Measurements from ENCODE around the gene CDHR5.
"Not testable (repeated sequence)": the region's sequence is repeated elsewhere in the genome, so short reads cannot be mapped to it uniquely, and the experiment has no call there.

The CDHR5 gene, protein sequence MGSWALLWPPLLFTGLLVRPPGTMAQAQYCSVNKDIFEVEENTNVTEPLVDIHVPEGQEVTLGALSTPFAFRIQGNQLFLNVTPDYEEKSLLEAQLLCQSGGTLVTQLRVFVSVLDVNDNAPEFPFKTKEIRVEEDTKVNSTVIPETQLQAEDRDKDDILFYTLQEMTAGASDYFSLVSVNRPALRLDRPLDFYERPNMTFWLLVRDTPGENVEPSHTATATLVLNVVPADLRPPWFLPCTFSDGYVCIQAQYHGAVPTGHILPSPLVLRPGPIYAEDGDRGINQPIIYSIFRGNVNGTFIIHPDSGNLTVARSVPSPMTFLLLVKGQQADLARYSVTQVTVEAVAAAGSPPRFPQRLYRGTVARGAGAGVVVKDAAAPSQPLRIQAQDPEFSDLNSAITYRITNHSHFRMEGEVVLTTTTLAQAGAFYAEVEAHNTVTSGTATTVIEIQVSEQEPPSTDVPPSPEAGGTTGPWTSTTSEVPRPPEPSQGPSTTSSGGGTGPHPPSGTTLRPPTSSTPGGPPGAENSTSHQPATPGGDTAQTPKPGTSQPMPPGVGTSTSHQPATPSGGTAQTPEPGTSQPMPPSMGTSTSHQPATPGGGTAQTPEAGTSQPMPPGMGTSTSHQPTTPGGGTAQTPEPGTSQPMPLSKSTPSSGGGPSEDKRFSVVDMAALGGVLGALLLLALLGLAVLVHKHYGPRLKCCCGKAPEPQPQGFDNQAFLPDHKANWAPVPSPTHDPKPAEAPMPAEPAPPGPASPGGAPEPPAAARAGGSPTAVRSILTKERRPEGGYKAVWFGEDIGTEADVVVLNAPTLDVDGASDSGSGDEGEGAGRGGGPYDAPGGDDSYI

DNA sequence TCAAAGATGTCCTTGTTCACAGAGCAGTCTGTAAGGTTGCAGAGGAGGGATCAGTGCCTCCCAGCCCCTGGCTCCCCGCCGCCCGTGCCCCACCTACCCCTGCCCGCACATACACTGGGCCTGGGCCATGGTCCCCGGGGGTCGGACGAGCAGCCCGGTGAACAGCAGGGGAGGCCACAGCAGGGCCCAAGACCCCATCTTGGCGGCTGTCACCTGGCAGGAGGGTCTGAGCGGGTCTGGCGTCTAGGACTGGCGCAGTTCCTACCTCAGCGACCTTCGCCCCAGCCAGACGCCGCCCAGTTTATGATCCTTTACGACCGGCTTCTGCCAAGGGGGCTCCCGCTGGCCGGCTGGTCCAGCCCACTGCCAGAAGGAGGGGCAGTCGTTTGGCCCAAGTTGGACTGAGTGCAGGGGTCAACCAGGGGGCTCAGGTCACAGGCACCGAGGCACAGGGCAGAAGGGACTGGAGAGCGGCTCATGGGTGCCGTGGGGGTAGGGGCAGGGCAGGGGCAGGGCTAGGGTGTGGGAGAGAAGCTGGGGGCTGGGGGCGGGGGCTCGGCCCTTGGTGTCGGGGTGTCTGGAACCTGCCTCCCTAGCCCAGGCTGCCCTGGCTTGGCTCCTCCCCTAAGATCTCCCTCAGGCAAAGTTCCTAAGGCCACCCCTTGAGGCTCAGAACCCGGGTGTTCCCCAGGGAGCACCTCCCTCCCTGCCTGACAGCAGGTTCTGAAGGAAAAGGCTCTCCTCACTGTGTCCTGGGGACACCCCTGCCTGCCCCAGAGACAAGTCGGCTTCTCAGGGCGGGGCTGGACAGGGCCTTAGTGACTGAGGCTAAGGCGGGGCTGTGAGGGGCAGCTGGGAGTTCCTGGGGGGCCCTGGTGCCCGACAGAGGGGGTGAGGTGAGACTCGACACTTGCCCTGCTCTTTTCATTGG, at the start of gene CDHR5:
TSS of gene CDHR5 (minus strand) at position 251 of the 931 bp plus-strand sequence. CDS start at position 198, 53 bp downstream.
- DNase-seq: no peak

DNA sequence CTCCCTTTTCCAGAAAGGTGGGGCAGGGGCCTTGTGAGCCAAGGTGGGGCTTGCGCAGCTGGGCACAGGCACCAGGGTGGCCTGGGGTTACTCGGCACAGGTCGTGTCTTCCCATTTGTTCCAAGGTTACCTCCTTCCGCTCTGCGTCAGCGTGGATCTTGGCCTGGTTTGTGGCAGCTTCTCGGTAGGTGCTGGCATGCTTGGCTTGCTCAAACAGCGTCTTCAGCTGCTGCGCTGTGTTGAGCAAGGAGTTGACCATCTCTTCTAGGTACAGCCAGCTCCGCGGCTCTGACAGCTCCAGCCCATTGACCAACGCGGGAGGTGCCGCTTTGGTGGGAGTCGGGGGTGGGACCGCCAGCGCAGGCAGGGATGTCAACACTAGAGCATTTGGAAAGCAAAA, 49.7 kb upstream of the CDHR5 start:
- no peak for DNase-seq

DNA sequence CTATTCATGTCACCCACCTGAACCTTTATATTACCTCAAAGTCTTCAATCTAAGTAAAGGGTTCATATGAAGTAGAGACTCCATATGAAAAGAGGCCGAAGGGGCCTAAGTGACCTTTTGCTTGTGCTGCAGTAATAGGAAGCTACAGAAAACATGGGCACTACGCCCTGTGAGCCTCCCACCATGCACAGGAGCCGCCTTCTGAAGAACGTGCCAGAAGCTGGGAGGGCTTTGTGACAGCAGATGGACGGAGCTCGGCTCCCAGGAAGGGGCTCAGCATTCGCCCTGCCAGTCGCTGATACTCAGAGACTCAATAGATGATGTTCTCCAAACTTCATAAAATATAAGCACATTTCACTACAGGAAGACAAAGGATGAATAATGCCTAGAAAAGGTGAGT, 49.1 kb upstream of the CDHR5 start:
- no peak for DNase-seq

DNA sequence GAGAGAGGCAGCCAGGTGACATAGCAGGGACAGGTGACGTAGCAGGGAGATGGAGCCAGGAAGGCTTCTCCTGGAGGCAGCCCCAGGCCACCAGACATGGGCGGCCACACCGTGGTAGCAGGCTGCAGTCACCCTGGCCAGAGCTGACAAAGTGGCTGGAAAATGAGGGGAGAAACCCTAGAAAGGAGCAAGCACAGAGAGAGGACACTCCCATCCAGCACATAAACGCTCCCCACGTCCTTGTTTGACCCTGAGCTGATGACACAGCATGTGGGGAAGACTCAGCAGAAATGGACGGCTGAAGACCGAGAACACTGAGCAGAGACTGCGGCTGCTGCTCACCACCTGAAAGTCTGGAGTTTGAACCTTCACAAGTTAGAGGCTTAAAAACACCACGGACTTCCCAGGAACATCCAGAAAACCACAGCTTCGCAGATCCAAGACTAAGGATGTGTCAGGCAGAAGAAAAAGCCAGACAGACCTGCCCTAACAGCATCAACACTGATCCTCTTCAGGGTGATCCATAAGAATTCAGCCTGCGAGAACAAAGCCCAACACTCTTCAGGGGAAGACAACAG, 41.0 kb upstream of the CDHR5 start:
- DNase-seq: no peak

DNA sequence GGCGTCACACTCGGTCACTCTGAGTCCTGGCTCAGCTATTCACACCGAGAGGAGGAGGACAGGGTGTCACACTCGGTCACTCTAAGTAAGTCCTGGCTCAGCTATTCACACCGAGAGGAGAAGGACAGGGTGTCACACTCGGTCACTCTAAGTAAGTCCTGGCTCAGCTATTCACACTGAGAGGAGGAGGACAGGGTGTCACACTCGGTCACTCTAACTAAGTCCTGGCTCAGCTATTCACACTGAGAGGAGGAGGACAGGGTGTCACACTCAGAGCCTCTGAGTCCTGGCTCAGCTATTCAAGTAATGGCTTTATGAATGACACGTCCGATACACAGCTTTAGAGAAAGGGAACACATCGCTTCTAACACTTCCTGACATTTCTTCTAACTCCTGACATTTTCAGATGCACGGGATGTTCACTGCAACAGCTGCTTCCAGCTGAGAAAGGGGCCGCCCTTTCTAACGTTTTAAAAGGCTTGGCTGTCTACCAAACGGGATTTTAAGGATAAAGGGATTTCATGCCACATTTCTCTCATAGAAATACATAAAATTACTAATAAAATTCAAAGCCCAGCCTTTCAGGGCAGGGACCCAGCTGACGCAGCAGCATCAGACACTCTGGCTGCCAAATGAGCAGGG, 40.4 kb upstream of the CDHR5 start:
- no peak for DNase-seq

DNA sequence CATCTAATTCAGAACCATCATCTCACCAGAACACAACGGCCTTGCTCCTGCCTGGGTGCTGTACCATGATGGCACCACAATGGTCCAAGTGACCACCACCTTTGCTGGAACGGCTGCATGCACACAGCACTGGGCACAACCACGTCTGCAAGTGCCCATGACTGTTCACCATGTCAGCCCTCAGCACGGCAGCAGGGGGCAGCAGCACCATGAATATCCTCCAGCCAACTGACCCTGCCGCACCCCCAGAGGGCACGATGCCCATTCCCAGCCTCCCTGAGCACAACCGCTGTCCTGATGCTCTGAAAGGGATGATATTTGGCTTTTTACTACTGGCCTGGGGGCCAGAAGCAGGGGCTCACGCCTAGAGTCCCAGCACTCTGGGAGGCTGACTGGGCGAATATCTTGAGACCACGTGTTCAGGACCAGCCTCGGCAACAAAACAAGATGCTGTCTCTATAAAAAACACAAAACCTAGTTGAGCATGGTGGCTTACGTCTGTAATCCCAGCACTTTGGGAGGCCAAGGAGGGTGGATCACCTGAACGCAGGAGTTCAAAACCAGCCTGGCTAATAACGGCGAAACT, 38.0 kb upstream of the CDHR5 start:
- DNase-seq: peak; percentile 49

DNA sequence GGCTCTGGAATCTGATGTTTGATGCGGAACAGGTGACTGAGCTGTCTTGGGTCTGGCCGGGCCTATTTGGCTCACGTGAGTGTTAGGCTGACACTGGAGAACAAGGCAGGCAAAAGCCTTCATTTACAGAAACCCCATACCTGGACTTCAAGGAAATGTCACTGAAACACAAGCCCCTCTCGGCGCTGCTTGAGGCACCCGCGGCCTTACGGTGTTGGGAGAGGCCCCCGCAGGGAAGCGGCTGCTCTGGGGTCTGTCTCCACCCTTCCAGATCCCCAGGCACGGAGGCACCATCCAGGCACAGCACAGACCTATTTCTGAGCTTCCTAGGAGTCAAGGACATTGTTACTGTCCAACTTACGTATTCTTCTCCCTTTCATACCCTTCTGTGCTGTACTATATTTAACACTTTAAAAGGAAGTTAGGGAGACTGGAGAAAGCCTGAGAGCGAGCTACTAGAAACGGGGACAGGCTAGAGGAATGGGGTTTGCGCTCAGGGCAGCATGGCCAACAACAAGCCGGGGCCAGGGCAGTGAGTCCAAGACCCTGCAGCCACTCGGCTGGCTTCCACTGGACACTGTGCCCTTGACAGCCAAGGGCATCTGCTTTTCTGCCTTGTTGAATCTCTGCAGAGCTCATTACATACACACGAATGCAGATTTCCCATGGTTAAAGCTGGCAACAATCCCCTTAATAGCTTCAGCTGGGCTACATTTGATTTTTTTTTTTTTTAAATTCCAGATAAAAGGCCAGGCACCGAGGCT, 36.1 kb upstream of the CDHR5 start:
- DNase-seq: no peak

DNA sequence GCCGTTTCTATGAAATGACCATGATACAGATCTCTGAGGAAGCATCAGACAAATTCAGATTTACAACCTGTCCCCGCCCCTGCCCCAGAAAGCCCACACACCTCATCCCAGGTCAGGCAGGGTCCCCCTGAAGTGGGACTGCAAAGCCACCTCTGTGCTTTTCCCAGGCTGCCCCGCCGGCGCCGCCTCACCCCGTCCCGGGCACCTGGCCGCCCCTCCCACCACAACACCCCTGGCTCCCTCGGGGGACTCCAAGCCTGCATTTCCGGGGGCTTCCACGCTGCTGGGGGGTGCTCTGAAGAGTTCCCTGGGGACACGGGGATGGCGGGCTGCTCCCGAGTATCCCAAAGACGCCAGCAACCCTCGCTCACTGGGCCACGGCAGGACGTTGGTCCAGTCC, 35.5 kb upstream of the CDHR5 start:
- DNase-seq: no peak

DNA sequence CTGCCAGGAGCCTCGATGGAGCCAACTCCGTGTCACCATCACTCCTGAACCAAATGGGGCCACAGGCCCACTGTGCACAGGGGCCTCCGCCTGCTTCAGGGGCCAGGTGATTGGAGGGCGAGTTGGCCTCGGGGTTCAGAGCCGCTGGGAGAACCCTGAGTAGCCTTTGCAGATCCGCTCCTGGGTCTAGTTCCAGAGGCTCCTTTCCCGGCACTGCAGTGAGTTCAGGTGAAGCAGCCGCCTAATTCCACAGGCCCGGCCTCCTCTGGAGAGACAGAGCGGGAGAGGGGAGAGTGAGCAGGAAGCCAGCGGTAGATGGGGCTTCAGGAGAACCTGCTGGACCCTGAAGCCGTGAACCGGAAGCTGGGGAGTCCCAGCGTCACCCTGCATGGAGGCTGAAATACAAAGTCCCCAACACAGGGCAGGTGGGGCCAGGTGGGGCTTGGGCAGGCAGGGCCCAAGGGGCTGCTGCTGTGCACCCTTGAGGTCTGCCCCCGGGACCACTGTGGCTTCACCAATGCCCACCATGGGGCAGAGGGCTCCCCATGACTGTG, 34.9 kb upstream of the CDHR5 start:
- DNase-seq: no peak

DNA sequence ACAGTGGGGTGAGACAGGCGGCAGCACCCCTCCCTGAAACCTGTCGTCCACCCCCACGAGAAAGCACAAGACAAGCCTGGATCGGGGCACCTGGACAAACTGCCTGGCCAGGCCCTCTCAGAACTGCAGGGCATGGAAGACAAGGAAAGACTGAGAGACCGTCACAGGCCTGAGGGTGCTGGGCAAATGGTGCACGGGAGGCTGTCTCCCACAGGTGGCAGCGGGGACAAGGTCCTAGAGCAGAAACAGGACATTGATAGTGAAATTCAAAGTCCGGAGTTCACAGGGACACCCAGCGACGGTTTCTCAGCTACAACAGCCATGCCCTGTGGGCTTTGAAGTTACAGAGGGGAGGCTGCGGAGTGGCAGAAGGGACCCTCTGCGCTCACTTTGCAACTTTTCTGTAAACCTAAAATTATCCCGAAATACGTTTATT, 33.0 kb upstream of the CDHR5 start:
- no peak for DNase-seq

DNA sequence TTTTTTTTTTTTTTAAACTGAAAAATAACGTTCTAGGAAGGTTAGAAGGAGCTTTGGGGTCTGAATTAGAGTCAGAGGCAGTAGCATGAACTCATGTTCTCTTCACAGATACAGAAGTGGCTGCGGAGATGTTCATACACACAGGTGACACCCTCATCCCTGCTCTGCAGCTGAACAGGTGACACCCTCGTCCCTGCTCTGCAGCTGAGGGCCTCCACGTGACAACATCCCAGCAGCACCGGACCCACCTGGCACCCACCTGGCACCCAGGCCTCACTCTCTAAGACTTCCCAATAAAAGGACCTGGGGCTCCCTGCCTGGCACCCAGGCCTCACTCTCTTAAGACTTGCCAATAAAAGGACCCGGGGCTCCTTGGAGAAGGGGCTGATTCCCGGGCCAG, 32.1 kb upstream of the CDHR5 start:
- DNase-seq: no peak

DNA sequence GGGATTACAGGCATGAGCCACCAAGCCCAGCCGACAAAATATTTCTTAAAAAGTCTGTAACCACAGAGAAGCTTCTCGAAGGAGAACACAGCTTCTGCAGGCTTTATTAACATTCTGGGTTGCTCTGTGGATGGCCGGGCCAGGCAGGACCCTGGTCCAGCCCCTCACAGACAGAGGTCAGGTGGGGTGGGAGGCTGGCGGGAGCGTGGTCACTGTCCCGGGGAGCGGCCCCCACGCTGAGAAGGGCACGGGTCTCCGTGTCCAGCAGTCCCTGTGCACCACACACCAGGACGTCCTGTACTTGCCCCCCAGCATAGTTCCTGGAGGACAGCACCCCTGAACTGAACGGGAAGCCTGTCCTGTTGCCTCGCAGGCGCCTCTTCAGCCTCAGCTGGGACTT, 31.7 kb upstream of the CDHR5 start:
- DNase-seq: no peak

DNA sequence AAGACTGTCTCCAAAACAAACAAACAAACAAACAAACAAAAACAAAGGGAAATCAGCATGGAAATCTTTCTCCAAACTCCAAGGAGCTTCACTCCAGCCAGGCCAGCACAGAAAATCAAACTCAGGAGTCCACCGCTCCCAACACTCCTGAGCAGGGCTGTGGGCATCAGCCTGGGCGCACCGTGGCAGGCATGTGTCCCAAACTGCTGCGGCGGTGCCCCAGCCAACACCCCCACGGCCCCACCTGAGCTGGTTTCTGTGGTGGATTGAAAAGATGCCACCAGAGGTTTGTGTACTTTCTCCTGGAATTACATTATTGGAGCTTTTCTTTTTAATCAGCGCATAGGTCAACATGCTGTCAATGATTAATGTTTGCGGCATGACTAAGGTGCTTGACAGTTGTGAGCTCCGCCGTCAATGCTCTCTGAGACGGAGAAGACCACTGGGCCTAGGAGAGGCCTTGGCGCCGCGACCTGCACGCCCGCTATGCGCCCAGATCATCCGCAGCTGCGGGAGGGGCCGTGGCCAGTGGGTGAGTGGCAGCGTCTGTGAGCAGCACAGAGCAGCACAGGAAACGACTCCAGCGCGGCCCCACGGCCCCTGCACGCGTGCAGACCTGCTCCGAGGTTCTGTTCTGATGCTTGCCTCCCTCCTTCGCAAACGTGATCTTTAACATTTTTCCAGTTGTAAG, 30.4 kb upstream of the CDHR5 start:
- DNase-seq: no peak

DNA sequence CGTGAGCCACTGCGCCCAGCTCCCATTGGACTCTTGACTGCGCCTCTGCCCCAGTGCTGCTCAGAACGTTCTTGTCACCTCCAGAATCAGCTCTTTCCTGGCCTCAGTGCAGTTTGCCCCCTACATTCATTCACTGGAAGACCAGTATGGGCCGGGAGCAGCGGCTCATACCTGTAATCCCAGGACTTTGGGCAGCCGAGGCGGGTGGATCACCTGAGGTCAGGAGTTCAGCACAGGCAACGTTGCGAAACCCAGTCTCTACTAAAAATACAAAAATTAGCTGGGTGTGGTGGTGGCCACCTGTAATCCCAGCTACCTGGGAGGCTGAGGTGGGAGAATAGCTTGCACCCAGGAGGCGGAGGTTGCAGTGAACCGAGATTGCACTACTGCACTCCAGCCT, 29.7 kb upstream of the CDHR5 start:
- DNase-seq: not testable (repeated sequence)

DNA sequence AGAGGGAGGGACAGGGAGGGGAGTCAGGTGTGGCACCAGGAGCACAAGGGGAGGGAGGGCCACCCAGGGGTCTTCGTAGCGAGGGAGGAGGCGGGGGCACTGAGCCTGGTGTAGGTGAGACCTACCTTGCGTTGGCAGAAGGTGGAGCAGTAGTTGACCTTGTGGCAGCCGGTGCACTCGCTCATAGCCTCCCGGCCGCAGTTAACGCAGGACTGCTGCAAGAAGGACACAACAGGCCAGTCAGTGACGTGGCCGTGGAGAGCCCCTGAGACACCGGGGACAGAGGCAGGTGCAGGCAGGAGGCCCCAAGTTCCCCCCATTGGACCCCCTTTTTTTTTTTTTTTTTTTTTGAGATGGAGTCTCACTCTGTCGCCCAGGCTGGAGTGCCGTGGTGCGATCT, 29.1 kb upstream of the CDHR5 start:
- no peak for DNase-seq

DNA sequence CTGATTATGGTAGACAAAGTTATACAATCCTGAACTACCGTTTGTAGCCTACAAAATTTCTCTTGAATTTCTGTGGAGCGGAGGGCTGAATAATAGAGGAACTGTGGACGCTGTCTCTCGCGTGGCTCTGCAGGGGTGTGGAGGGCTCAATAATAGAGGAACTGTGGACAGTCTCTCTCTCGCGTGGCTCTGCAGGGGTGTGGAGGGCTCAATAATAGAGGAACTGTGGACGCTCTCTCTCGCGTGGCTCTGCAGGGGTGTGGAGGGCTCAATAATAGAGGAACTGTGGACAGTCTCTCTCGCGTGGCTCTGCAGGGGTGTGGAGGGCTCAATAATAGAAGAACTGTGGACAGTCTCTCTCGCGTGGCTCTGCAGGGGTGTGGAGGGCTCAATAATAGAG, 28.4 kb upstream of the CDHR5 start:
- peak; percentile 13 for DNase-seq

DNA sequence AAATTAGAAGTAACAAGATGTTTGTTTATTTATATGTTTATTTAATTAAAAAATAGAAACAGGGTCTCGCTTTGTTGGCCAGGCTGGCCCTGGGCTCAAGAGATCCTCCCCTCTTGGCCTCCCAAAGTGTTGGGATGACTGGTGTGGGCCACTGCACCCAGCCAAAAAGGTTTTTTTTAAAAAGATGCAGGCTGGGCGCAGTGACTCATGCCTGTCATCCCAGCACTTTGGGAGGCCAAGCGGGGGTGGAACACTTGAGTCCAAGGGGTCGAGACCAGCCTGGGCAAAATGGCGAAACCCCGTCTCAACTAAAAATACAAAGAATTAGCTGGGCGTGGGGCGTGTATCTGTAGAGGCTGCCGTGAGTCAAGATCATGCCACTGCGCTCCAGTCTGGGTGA, 25.7 kb upstream of the CDHR5 start:
- DNase-seq: no peak

DNA sequence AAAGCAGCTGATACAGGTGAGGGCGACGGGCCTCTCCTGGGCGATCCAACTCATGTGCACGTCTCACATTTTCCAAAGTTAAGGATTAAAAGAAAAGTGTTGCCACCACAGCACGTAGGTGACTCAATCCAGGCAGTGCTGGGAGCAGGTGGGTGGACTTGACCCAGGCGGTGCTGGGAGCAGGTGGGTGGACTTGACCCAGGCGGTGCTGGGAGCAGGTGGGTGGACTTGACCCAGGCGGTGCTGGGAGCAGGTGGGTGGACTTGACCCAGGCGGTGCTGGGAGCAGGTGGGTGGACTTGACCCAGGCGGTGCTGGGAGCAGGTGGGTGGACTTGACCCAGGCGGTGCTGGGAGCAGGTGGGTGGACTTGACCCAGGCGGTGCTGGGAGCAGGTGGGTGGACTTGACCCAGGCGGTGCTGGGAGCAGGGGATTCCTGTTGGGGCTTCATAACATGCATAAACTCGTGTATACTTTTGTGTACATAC, 23.0 kb upstream of the CDHR5 start:
- DNase-seq: not testable (repeated sequence)

DNA sequence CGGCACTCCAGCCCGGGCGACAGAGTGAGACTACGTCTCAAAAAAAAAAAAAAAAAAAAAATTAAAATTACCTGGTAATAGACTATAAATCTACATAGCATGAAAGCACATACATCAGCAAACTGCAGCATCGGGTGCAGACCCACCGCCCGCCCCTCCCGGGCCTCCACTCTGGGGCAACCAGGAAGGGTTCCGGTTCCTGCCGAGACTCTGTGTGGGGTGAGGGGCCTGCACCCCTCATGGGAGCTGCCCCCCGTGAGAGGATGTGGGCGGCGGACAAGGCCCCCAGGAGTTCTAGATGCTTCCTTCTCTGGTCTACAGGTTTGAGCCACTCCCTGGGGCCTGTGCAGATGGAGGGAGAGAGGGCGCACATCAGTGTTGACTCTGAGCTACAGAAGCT, 21.5 kb upstream of the CDHR5 start:
- no peak for DNase-seq

DNA sequence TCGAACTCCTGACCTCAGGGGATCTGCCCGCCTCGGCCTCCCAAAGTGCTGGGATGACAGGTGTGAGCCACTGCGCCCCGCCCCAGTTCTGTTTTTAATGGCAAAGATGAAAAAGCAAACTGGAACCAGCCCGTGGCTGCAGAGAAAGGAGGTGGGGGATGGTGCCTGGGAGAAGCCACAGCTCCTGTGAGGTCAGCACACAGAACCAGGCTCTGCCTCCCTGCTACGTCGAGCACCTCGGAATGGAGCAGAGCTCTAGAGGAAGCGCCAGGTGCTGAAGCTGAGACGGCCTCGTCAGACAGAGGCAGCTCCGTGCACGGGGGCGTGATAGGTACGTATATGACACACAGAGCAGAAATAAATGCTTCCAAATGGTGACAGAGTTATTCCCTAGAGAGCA, 20.8 kb upstream of the CDHR5 start:
- no peak for DNase-seq
